22Rv1 (cell line): Measurements from ENCODE around the gene FKBP2.

Experiments used
- CTCF ChIP-seq: fragments of 450-650 bp; IDR thresholded peaks from 2 replicates; pipeline ENCODE4 v1.5.1; 2017; ENCODE audit warnings: mild to moderate bottlenecking
- ZFX ChIP-seq: fragments of 450-650 bp; IDR thresholded peaks from 2 replicates; pipeline ENCODE4 v1.6.1; 2017; ENCODE audit warnings: antibody characterized with exemption, borderline replicate concordance

GRCh38 chr11:64245401-64245796 lies 4.5 kb downstream of the FKBP2 start:
- no peak for TF ChIP-seq CTCF
- TF ChIP-seq ZFX, result no peak
